Duodenal mucosa (tissue), 2 donors: ENCODE data around the gene RUNX1.
A peak's percentile ranks its signal among the peaks of the same experiment; 100 is the strongest.

ENCODE experiments used
- H3K27ac ChIP-seq: one replicate; pipeline ENCODE4 v1.7.0; 2013; ENCODE audit warnings: low read depth, low read length
- H3K27me3 ChIP-seq, 2 donors: one replicate each; pipeline ENCODE4 v1.7.0; 2013; ENCODE audit warnings: low read length in 2 of 2, control low read depth in 1 of 2; ENCODE audit not compliant: insufficient read depth in 2 of 2, control insufficient read depth in 1 of 2
- H3K36me3 ChIP-seq, 2 donors: one replicate each; pipeline ENCODE4 v1.7.0; 2013; ENCODE audit warnings: low read length in 2 of 2, control low read depth in 1 of 2; ENCODE audit not compliant: insufficient read depth in 2 of 2, control insufficient read depth in 1 of 2
- H3K4me1 ChIP-seq, 2 donors: one replicate each; pipeline ENCODE4 v1.7.0; 2013; ENCODE audit warnings: low read length in 2 of 2, control low read depth in 1 of 2; ENCODE audit not compliant: insufficient read depth in 2 of 2, control insufficient read depth in 1 of 2
- H3K4me3 ChIP-seq, 2 donors: one replicate each; pipeline ENCODE4 v1.7.0; 2013; ENCODE audit warnings: low read length in 2 of 2, low read depth in 1 of 2
- H3K9ac ChIP-seq, 2 donors: one replicate each; pipeline ENCODE4 v1.7.0; 2013; ENCODE audit warnings: low read length in 2 of 2, low read depth in 1 of 2
- H3K9me3 ChIP-seq, 2 donors: one replicate each; pipeline ENCODE4 v1.7.0; 2013; ENCODE audit warnings: low read length in 2 of 2, control low read depth in 1 of 2; ENCODE audit not compliant: control insufficient read depth in 1 of 2

The RUNX1 gene

DNA sequence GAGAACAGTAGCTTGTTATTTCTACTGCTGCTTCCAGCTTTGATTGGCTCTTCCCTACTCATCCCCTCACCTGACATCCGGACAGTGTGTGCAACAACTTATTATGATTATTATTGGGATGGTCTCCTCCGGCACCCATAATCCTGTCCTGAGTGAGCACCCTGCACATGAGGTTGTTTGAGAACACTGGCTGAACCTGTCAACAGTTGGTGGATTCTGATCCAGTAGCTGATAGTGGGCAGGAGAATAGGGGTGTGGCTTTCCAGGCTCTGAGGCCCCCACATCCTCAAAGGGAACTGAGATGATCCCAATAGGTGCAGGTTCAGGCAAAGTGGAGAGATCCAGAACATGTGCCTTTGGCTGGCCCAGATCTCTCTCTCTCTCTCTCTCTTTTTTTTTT lies 60.5 kb downstream of the RUNX1 start:
- peaks cover 17 to 24% of the 10 kb centered on the region in 2 donors for H3K4me1 ChIP-seq
- no peaks in the 10 kb centered on the region for H3K9me3 ChIP-seq
- H3K36me3 ChIP-seq = no peaks in the 10 kb centered on the region
- no peak overlapping the region for H3K27ac ChIP-seq
- no peaks in the 10 kb centered on the region for H3K27me3 ChIP-seq
- no peak overlapping the region for H3K9ac ChIP-seq
- H3K4me3 ChIP-seq = no peak overlapping the region

DNA sequence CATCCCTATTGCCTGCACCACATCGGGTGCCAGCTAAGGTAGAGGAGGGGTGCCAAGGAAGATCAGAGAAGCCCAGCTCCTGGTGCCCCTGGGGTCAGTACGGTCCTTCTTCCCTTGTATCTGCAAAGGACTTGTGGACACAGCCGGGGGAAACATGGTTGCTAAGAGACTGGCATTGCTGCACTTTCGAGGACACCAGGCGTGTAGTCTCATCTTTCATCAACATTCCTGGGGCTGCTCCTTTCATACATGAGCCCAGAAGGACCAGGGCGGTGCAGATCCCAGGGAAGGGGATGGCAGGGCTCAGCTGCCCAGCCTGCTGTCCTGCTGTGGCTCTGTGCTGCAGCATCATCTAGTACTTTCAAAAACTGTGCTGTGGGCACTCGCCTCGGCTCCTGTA lies 61.0 kb downstream of the RUNX1 start:
- H3K4me3 ChIP-seq = no peak overlapping the region
- no peaks in the 10 kb centered on the region for H3K9me3 ChIP-seq
- no peak overlapping the region for H3K27ac ChIP-seq

DNA sequence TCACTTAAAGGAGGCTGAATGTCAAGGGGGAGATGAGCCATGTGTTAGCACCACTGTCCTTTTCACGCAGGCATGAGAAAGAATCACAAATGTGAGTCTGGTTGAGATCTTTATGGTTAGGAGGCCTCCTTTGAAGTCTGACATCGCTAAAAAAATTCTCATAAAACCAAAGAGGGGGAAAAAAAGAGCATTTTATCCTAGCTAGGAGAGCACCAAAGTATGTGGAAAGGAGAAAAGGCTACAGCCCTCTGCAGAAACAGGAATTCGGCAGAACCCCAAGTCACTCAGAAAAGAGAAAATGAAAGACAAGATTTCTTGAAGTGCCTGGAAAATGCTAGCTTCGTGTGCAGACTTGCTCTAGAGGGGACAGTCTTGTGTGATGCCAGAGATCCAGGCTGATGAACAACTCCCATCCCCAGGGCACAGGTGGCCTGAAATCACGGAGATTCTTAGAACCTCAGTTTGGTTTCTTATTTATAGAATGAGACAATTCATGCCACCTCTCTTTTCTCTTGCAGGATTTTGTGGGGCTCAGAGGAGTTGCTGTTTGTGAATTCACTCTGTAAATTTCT lies 61.5 kb downstream of the RUNX1 start:
- Histone ChIP-seq H3K36me3 (no peaks in the 10 kb centered on the region), H3K4me3 (peak overlapping the region in 1 of 2 donors; percentile 5), H3K9me3 (no peaks in the 10 kb centered on the region), H3K4me1 (peaks cover 17 to 24% of the 10 kb centered on the region in 2 donors), H3K27ac (no peak overlapping the region), H3K27me3 (no peaks in the 10 kb centered on the region), H3K9ac (no peak overlapping the region)

More for the DNA sequence above, 61.0 kb downstream of the RUNX1 start:
- H3K9ac ChIP-seq = no peak overlapping the region
- no peaks in the 10 kb centered on the region for H3K36me3 ChIP-seq
- peaks cover 17 to 24% of the 10 kb centered on the region in 2 donors for H3K4me1 ChIP-seq
- H3K27me3 ChIP-seq = no peaks in the 10 kb centered on the region

DNA sequence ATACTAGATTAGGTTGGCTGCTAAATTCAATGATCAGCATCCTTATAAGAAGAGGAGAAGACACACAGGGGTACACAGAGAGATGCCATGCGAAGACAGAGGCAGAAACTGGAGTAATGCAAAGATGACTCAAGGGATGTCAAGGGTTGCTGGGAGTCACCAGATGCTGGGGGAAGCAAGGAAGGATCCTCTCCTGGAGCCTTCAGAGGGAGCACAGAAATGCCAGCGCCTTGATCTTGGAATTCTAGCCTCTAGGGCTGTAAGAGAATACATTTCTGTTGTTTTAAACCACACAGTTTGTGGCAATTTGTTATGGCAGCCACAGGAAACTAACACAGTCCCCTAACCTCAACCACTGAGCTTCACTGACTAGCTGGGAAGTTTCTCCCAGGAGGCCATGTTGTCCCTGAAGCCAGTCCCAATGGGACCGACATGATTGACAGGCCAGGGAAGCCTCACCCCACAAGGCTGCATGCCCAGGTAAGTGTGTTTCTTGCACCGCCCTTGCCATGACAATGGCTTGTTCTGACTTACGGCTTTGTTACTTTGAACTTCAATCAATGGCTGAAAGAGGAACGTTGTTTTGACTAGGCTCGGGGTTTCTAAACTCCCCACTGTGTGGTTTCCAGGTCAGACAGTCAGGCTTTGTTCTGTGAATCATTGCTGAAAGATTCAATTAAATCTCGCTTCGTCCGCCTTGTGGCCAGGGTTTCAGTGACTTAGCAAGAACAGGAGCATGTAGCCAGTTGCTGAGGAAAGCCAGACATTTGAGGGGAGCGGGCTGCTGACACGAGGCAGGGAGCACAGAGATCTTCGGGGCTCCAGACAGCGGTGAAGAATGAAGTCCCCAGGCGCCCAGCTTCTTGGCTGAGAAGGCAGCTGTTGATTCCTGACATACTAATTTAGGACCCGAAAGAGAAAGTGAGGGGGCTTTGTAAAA lies 62.3 kb downstream of the RUNX1 start:
- Histone ChIP-seq H3K27me3 (no peaks in the 10 kb centered on the region), H3K27ac (no peak overlapping the region), H3K36me3 (no peaks in the 10 kb centered on the region), H3K9me3 (no peaks in the 10 kb centered on the region), H3K4me3 (peak overlapping the region in 1 of 2 donors; percentile 5), H3K4me1 (peaks cover 17 to 24% of the 10 kb centered on the region in 2 donors), H3K9ac (no peak overlapping the region)

DNA sequence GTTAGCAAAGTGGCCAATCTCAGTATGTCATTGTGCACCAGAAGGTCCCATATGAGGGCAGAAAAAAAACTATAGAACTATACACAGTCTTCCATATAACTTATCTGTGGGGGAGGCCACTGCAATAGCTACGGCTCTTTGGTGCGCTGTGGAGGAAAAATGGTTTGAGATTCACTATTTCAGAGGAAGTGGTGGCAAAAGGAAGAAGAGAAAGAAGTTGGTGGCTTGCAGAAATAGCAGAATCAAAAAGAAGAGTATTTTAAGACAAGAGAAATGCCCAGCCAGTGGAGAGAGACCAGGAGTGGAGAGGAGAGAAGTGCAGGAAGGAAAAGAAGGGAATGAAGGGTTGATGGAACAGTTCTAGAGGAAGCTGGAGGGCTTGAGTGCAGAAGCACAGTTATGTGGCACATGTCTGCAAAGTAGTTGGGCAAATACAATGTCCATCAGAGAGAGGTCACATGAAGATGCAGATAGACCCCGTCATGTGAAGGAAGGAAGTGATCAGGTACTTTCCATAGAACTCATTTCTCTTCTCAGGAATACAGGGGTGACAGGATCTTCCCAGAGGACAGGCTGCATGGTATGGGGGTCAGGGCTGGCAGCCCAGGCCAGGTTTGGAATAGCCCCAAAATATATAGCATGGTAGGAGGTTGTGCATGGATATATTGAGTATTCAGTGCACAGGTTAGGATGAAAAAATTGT lies 64.6 kb downstream of the RUNX1 start:
- Histone ChIP-seq H3K27ac (no peak overlapping the region), H3K36me3 (no peaks in the 10 kb centered on the region), H3K4me3 (no peak overlapping the region), H3K27me3 (no peaks in the 10 kb centered on the region), H3K4me1 (peaks cover 17 to 28% of the 10 kb centered on the region in 2 donors), H3K9ac (no peak overlapping the region), H3K9me3 (no peaks in the 10 kb centered on the region)

DNA sequence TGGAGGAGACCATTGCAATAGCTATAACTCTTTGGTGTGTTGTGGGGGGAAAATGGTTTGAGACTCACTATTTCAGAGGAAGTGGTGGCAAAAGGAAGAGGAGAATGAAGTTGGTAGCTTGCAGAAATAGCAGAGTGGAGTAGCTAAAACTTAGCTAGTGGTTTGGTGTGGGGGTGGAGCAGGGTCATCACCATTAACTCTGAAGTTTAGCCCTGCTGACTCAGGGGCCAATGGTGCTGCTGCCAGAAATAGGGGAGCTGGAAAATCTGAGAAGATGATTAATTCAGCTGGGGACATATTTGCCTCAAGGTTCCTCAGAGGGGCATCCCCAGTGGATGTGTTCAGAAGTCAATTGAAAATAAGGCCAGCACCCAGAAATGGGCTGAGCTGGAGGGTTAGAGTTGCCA lies 65.4 kb downstream of the RUNX1 start:
- Histone ChIP-seq H3K27me3 (no peaks in the 10 kb centered on the region), H3K4me1 (peaks cover 17 to 29% of the 10 kb centered on the region in 2 donors), H3K9me3 (no peaks in the 10 kb centered on the region), H3K4me3 (no peak overlapping the region), H3K36me3 (no peaks in the 10 kb centered on the region), H3K9ac (no peak overlapping the region), H3K27ac (no peak overlapping the region)

DNA sequence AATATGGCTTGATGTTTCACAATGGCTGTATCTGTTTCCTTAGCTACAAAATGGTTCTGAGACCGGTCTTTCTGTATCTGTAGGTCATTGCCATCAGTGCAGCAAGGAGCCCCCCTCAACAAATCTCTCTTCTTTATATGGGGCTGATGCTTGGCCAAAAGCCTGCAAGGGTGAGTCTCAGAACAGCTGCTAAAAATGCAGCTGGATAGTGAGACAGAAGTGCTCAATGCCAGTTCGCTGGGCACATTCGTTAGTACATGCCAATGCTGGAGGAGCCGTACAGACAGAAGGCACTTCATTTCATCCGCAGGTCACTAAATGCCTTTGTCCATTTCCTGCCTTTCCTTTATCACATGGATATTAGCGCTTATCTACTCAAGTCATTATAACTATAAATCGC lies 67.3 kb downstream of the RUNX1 start:
- Histone ChIP-seq H3K9ac (no peak overlapping the region), H3K4me3 (no peak overlapping the region), H3K9me3 (no peaks in the 10 kb centered on the region), H3K27me3 (no peaks in the 10 kb centered on the region), H3K36me3 (no peaks in the 10 kb centered on the region), H3K27ac (no peak overlapping the region), H3K4me1 (peaks cover 6 to 22% of the 10 kb centered on the region in 2 donors)

DNA sequence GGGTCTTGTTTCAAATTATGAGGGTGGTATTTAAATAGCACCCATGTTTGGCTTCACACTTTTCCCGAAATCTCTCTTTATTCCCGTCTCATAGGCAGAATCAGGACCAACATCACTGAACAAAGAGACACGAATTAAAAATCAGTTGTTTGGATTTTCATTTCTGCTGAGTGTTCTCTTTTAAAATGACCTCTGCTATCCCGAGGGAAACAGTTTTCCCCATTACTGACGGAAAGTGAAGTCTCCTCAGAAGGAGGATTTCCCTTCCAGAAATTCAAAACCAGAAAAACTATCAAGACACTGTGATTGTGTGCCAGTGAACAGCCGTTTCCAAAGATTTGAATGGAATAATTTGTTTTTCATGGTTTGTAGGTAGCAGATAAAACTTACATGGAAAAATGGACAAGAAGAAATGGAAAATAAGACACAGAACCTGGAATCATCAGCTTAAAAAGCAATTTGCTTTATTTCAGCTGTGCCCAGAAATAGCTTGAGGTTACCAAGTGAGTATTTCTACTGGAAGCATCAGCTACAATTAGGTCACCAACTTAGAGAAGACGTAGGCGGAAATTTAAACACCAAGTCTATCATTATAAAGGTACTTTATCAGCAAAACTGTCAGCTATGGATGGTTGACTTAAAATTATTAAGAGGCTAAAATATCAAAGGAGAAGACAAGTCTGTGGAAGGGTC lies 68.5 kb downstream of the RUNX1 start:
- Histone ChIP-seq H3K27ac (no peak overlapping the region), H3K4me1 (peaks cover 0 to 14% of the 10 kb centered on the region in 2 donors), H3K36me3 (no peaks in the 10 kb centered on the region), H3K9me3 (no peaks in the 10 kb centered on the region), H3K9ac (no peak overlapping the region), H3K27me3 (no peaks in the 10 kb centered on the region), H3K4me3 (no peak overlapping the region)

DNA sequence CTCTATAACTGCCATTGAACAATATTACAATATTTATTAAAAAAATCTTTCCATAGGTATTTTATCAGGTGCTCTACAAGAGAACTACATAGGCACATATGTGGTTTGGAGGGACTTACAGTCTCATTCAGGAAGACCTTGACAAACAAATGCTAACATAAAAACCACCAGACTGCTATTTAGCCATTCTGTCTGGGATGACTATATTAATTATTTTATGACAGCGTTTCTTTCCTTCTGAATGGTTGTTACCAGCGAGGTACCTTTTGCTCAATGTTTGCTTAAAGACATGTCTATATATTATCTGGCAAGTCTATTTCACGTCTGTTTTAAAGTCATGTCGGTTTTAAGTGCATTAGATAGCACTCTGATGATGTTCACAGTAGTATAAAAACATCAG lies 69.7 kb downstream of the RUNX1 start:
- no peaks in the 10 kb centered on the region for H3K36me3 ChIP-seq
- H3K9ac ChIP-seq = no peak overlapping the region
- H3K4me1 ChIP-seq = peaks cover 2 to 11% of the 10 kb centered on the region in 2 donors
- H3K9me3 ChIP-seq = no peaks in the 10 kb centered on the region
- no peaks in the 10 kb centered on the region for H3K27me3 ChIP-seq
- H3K4me3 ChIP-seq = no peak overlapping the region
- H3K27ac ChIP-seq = no peak overlapping the region
